Measurements from ENCODE around the gene TYW1.
"Not testable (repeated sequence)": the region's sequence is repeated elsewhere in the genome, so short reads cannot be mapped to it uniquely, and the experiment has no call there.

TYW1 gene

DNA sequence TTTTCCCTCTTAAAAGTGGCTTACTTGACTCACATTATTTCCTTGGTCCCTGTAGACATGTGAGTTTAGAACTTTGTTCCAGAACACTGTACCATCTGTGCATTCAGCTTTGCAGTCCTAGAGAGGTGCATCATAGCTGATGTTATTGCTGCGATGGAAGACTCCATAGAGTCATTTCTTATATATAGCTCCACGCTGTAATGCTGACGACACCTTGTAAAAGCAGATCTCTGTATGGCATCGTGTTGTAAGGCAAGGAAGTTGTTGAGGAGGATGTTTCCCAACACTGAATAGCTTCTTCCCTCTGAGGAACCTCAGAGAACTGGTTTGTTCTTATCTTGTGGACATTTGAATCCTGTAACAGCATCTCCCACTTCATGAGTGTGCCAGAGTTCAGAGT lies 109.6 kb downstream of the TYW1 start:
- not testable (repeated sequence) for H3K4me3 Mint-ChIP-seq, H3K27me3 Mint-ChIP-seq, DNase-seq, H3K27ac Mint-ChIP-seq, H3K9me3 Mint-ChIP-seq, ATAC-seq
- Mint-ChIP-seq H3K36me3 (ENCODE audit: low read depth) (peaks cover 38% of the 10 kb centered on the region), H3K4me1 (peaks cover 22% of the 10 kb centered on the region)

DNA sequence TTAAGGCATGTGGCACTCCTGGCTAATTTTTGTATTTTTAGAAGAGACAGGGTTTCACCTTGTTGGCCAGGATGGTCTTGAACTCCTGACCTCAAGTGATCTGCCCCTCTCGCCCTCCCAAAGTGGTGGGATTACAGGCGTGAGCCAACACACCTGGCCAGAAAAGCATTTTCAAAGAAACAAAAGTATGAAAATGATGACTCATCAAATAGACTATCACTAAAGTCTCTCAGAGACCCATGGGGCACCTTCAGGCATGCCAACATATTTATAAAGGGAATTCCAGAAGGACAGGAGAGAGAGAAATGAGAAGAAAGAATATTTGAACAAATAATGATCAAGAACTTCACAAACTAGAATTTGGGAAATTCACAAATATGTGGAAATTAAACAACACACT lies 114.7 kb downstream of the TYW1 start:
- not testable (repeated sequence) for H3K27ac Mint-ChIP-seq; H3K36me3 Mint-ChIP-seq (ENCODE audit: low read depth); DNase-seq; ATAC-seq; H3K4me3 Mint-ChIP-seq; H3K27me3 Mint-ChIP-seq; H3K9me3 Mint-ChIP-seq; H3K4me1 Mint-ChIP-seq

DNA sequence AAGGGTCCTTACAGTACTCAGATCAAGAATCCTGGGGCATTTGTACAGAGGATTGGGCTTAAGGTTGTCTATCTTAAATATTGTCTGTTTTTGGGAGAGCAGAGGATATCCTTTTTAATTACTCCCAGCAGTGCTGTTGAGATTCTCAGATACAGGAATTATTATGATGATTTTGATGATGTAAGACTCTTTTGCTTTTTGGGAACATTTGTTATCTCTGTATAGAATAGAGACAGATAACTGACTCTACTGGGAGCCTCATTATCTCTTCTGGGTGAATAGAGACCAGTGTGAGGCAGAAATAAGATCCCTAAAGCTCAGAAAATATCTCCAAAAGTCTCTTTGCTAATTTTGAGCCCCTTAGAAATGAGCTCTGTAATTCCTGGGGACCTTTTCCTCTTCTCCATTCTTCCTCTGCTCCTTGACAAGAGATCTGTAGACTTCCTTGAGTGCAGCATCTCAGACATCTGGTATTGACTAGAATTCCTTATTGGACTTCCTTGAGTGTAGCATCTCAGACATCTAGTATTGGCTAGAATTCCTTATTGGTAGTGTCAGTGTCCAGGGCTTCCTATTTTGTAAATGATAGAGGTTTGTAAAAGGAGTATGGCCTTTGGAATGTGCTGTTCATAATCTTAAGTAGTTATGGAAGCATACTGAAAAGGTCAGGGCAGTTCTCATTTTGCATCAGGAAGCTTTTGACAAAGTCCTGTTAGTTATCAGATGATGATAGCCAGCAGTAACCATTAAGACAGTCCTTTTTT lies 118.0 kb downstream of the TYW1 start:
- H3K4me1 Mint-ChIP-seq, H3K9me3 Mint-ChIP-seq, DNase-seq, H3K27me3 Mint-ChIP-seq, ATAC-seq, H3K27ac Mint-ChIP-seq, H3K4me3 Mint-ChIP-seq: not testable (repeated sequence)
- peaks cover 11% of the 10 kb centered on the region for H3K36me3 Mint-ChIP-seq (ENCODE audit: low read depth)

DNA sequence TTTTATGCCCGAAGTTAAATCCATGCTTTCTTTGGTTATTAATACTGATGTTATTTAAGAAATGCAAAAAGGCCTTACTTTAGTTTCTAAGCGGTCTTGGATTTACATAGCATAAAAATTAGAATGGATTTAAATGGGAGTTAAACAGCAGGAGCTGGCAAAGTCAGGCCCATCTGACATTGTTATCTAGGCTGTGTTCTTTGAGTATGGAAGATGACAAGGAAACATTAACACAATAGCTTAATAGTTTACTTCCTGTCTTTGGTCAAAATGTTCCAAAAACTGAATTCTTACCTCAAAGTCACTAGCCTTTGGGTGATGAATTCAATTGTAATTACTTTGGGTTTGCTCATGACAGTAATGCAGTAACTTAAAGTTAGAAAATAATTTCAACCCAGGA lies 123.9 kb downstream of the TYW1 start:
- peaks cover 14% of the 10 kb centered on the region for H3K36me3 Mint-ChIP-seq (ENCODE audit: low read depth)
- not testable (repeated sequence) for H3K4me3 Mint-ChIP-seq, H3K27me3 Mint-ChIP-seq, H3K9me3 Mint-ChIP-seq, DNase-seq, H3K4me1 Mint-ChIP-seq, H3K27ac Mint-ChIP-seq, ATAC-seq

DNA sequence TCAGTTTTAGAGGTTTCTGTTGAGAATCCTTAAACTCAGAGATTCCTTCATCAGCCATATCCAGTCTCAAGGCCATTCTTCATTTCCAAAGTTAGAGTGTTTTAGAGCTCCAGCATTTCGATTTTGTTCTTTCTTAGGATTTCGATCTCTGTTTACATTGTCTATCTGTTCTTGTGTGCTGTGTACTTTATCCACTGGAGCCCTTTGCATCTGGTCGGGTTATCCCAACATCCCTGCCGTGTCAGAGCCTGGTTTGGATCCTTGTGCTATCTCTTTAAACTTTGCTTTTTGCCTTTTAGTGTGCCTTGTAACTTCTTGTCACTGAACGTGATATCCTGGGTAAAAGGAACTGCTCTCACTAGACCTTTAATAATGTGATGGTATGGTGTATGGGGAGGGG lies 131.6 kb downstream of the TYW1 start:
- peaks cover 15% of the 10 kb centered on the region for H3K36me3 Mint-ChIP-seq (ENCODE audit: low read depth)
- peaks cover 33% of the 10 kb centered on the region for H3K4me1 Mint-ChIP-seq
- DNase-seq, H3K27me3 Mint-ChIP-seq, ATAC-seq, H3K9me3 Mint-ChIP-seq: not testable (repeated sequence)
- H3K27ac Mint-ChIP-seq: peak overlapping the region; percentile 89
- H3K4me3 Mint-ChIP-seq: peak overlapping the region; percentile 63

DNA sequence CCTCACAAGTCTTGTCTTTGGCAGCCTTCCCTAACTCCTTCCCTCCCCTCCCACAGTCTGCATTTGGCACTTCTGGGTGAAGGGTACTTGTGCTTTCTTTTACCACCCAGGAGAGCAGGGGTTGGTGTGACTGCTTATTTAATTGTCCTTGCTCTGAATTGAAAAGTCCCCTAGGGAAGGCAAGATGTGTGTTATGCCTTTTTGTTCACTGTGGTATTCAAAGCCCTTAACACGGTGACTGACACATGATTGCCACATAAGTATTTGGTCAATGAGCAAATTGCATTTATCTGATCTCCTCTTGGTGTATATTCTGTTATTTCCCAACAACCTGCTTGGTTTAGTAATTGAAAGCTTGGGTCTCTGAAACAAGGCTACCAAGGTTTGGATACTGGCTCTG lies 134.1 kb downstream of the TYW1 start:
- ATAC-seq, H3K9me3 Mint-ChIP-seq, H3K27me3 Mint-ChIP-seq, DNase-seq, H3K27ac Mint-ChIP-seq, H3K4me3 Mint-ChIP-seq: not testable (repeated sequence)
- Mint-ChIP-seq H3K36me3 (ENCODE audit: low read depth) (peaks cover 19% of the 10 kb centered on the region), H3K4me1 (peaks cover 37% of the 10 kb centered on the region)

DNA sequence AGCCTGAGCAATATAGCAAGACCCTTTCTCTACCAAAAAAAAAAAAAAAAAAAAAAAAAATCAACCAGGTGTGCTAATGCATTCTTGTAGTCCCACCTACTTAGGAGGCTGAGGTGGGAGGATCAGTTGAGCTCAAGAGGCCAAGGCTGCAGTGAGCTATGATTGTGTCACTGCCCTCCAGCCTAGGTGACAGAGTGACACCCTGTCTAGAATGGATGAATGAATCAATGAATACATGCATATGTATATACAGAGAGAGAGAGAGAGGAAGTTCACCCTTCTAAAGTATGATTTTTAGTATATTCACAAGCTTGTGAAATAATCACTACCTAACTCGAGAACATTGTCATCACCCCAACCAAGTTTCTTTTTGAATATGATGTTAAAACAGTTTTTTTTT lies 138.3 kb downstream of the TYW1 start:
- not testable (repeated sequence) for H3K4me3 Mint-ChIP-seq, H3K27ac Mint-ChIP-seq, DNase-seq, H3K9me3 Mint-ChIP-seq, H3K27me3 Mint-ChIP-seq, H3K4me1 Mint-ChIP-seq
- peaks cover 19% of the 10 kb centered on the region for H3K36me3 Mint-ChIP-seq (ENCODE audit: low read depth)
- peak; percentile 66 for ATAC-seq

DNA sequence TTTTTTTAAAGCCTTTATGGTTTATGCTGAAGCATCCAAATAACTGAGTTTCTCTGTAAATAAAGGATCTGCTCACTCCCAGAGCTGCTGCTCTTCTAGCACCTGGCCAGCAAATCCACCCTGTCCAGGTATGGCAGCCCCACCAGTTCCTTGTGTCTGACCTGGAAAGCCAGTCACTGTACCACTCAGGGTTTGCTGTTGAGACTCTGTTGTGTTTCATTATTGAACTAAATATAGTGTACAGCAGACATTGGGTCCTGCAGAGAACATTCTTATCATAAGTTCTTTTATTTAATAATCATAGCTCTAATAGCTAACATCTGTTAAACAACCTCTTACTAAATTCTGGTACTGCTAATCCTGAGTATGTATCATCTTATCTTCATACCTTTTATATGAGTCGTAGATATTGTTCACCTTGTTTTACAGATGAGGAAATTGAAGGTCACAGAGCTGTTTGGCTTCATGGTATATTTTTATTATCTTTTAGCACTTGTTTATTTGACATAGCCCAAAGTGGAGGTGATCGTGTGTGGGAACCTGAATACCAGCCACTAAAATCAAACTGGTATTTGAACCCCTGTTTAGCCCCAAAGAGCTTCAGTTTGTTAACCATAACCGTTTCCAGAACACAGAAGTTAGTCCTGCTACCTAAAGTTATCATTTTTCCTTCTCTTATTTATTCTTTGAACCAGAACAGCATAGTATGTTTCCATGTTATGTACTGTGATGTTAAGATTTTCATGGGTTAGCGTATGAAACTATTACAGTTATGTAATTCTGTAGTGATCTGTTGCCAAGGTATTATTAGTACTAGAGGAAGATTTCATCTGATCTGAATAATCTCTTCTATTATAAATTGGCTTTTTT lies 139.2 kb downstream of the TYW1 start:
- H3K27ac Mint-ChIP-seq, H3K9me3 Mint-ChIP-seq, H3K4me1 Mint-ChIP-seq, H3K27me3 Mint-ChIP-seq, ATAC-seq, H3K4me3 Mint-ChIP-seq, DNase-seq: not testable (repeated sequence)
- H3K36me3 Mint-ChIP-seq (ENCODE audit: low read depth): peaks cover 19% of the 10 kb centered on the region

DNA sequence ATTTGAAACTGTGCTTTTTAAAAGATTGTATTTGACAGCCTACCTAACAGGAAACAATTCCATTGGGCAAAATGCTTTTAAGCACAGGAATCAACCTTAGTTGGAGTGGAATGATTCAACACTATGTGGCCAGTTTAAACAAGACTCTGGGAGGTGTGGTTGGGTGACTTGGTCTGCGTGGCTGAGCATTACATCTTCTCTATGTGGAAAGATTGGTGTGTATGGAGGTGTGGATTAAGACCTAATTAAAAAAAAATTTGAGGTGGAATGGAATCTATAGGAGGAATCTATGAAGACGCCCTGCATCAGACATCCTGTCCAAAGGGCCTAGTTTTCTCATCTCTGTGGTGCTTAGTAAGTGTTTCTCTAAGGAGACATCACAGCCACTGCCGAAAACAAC lies 140.9 kb downstream of the TYW1 start:
- not testable (repeated sequence) for ATAC-seq, H3K27me3 Mint-ChIP-seq, H3K4me3 Mint-ChIP-seq, H3K27ac Mint-ChIP-seq, H3K9me3 Mint-ChIP-seq, DNase-seq, H3K4me1 Mint-ChIP-seq
- peaks cover 19% of the 10 kb centered on the region for H3K36me3 Mint-ChIP-seq (ENCODE audit: low read depth)

DNA sequence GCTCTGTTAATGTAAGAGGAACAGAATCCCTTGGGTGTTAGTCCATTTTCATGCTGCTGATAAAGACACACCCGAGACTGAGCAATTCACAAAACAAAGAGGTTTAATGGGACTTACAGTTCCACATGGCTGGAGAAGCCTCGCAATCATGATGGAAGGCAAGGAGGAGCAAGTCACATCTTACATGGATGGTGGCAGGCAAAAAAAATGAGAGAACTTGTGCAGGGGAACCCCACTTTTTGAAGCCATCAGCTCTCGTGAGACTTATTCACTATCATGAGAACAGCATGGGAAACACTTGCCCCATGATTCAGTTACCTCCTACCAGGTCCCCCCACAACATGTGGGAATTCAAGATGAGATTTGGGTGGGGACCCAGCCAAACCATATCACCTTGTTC lies 143.2 kb downstream of the TYW1 start:
- H3K9me3 Mint-ChIP-seq; ATAC-seq; H3K36me3 Mint-ChIP-seq (ENCODE audit: low read depth): not testable (repeated sequence)

DNA sequence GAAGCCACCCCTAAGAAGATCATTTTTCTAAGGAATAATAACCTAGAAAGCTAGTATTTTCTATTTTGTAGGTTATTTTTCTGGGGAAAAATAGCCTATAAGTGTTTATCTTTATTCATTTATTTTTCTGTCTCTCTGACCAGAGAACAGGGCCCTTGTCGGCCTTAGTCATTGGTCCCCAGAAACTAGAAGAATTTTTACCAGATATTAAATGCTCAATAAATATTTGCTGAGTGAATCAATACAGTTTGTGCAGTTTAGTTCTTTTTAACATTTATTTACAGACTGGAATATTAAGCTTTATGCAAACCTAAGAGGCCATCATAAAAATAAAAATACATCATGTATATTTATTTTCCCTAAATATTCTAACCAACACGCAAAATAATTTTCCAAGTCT lies 144.4 kb downstream of the TYW1 start:
- not testable (repeated sequence) for DNase-seq; H3K4me3 Mint-ChIP-seq; ATAC-seq; H3K4me1 Mint-ChIP-seq; H3K27ac Mint-ChIP-seq; H3K36me3 Mint-ChIP-seq (ENCODE audit: low read depth); H3K9me3 Mint-ChIP-seq; H3K27me3 Mint-ChIP-seq

More for the DNA sequence above, 143.2 kb downstream of the TYW1 start:
- not testable (repeated sequence) for H3K27me3 Mint-ChIP-seq, DNase-seq, H3K27ac Mint-ChIP-seq, H3K4me3 Mint-ChIP-seq, H3K4me1 Mint-ChIP-seq

DNA sequence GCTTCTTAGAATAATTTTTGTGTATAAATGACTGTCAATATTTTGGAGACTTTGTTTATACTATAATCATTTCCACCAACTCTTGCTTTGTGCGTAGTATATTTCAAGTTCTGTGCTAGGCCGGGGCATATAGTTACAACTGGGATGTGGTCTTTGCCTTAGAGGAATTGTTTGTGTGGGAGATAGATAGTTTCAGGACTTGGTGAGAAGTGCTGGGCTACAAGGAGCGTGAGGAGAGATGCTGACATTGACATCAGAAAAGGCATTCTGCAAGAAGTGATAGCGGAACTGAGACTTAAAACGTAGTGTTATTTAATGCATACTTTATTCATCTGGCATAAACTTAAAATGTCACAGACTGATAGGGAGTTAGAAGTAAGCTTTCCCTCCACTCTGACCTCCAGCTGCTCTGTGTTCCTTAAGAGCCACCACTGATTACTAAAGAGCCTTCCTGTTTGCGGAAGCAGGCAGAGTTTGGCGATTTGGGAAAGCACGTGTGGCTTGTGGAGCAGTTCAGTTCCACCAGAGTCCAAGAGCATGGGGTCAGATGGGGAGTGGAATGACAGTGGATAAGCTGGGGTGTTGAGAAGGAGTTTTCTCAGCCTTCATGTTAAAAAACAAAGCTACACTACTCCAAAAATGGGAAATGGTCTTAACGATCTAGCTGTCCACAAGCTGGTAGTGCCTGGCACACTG lies 146.6 kb downstream of the TYW1 start:
- H3K4me1 Mint-ChIP-seq, H3K9me3 Mint-ChIP-seq, ATAC-seq, H3K4me3 Mint-ChIP-seq, DNase-seq, H3K27me3 Mint-ChIP-seq, H3K27ac Mint-ChIP-seq: not testable (repeated sequence)
- H3K36me3 Mint-ChIP-seq (ENCODE audit: low read depth): peaks cover 16% of the 10 kb centered on the region

DNA sequence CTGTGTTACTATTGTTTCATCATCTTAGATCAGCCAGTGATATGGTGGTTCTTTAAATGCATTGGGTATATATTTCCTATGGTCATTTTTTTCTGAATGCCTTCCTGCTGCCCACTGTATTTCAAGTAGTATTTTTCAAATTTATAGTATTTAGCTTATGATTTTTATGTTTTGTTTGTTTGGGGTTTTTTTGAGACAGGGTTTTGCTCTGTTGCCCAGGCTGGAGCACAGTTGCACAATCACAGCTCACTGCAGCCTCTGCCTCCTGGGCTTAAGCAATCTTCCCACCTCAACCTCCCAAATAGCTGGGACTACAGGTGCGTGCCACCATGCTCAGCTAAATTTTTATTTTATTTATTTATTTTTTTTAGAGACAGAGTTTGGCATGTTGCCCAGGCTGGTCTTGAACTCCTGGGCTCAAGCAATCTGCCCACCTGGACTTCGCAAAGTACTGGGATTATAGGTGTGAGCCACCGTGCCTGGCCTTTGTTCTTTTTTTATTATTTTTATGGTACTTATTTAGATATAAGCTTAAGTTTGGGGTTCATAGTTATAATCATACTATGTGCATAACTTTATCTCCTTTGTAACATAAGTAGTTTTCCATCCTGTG lies 149.1 kb downstream of the TYW1 start:
- not testable (repeated sequence) for H3K4me1 Mint-ChIP-seq, ATAC-seq, H3K27ac Mint-ChIP-seq, DNase-seq, H3K4me3 Mint-ChIP-seq, H3K9me3 Mint-ChIP-seq, H3K27me3 Mint-ChIP-seq
- H3K36me3 Mint-ChIP-seq (ENCODE audit: low read depth): peaks cover 16% of the 10 kb centered on the region

DNA sequence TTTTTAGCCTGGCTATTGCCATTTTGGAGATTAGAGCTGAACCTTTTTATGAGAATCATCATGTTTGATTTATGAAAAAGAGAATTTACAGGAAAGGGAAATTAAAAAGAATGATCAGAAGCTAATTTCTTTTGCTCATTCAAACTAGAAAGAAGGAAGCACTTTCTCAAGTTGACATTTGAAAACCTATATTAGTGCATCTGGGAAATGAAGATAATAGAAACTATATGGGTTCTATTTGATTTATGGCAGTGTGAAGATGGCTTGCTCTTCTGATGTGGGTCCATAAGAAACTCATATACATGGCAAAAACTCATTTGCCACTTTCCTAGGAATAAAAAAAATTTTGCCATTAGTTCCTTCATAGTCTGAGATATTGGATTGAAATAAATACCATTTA lies 152.5 kb downstream of the TYW1 start:
- not testable (repeated sequence) for DNase-seq, H3K4me1 Mint-ChIP-seq, H3K27me3 Mint-ChIP-seq, ATAC-seq, H3K4me3 Mint-ChIP-seq, H3K9me3 Mint-ChIP-seq, H3K27ac Mint-ChIP-seq
- H3K36me3 Mint-ChIP-seq (ENCODE audit: low read depth): peaks cover 32% of the 10 kb centered on the region
